NCI-H1105 (cell line): ENCODE results near the gene CSNK1A1L.

ENCODE experiments used
- DNase-seq: peaks from one replicate; lab custom pipeline; 2025; lab: John Stamatoyannopoulos, UW

The CSNK1A1L gene

GRCh38 chr13:37106642-37107041 lies 1.2 kb upstream of the CSNK1A1L start:
- DNase-seq = no peak

- DNase-seq = no peak
Observed at GRCh38 chr13:37102896-37103295, 2.6 kb downstream of the CSNK1A1L start.

- DNase-seq = no peak
Observed at GRCh38 chr13:37101201-37101600, 4.3 kb downstream of the CSNK1A1L start.

- no peak for DNase-seq
Observed at GRCh38 chr13:37100731-37101130, 4.7 kb downstream of the CSNK1A1L start.

GRCh38 chr13:37097076-37097475 lies 8.4 kb downstream of the CSNK1A1L start:
- no peak for DNase-seq

GRCh38 chr13:37094840-37095239 lies 10.6 kb downstream of the CSNK1A1L start:
- DNase-seq = no peak

DNA sequence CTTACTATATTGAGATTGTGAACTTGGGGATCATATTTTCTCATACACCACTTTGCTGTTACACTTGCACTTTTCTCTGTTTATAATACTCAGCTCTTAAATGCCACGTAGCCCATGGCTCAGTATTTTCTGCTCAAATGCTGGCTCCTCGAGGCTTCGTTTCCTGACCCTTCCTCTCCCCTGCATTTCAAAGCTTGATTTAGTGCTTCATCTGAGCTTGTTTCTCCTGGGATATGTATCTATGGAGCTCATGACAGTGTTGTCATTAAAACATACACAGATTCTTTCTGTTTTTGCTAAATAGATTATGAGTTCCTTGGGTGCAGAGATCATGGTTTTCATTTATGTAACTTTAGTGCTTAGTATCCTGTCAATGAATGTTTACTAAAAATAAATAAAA lies 11.4 kb downstream of the CSNK1A1L start:
- DNase-seq = no peak

GRCh38 chr13:37091835-37092234 lies 13.6 kb downstream of the CSNK1A1L start:
- no peak for DNase-seq

DNA sequence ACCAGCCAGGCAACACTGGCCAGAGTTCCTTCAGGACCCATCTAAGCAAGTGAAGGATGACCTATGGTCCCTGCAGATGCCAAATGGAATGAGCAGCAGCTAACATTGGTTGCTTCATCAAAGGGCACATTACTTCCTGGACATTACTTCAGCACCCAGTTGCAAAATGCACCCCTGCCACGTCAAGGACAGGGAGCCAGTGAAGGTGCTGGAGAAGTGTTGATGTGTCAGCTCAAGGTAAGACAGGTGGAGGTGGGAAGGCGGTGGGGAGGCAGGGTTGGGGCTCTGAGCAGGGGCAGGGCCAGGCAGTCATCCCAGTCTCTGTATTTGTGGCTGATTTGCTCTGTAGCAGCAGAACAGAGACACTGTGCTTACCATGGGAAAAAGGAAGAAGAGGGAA lies 14.6 kb downstream of the CSNK1A1L start:
- no peak for DNase-seq

DNA sequence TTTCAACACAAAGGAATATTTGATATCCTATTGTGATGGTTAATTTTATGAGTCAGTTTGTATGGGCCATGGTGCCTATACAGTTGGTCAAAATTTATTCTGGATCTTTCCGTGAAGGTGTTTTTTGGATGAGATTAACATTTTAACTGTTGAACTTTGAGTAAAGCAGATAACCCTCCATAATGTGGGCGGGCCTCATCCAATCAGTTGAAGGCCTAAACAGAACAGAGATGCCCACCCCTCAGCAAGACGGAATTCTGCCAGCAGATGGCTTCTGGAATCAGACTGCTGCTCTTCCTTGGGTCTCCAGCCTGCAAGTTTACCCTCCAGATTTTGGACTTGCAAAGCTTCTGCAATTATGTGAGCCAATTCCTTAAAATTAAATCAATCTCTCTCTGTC lies 16.0 kb downstream of the CSNK1A1L start:
- no peak for DNase-seq

DNA sequence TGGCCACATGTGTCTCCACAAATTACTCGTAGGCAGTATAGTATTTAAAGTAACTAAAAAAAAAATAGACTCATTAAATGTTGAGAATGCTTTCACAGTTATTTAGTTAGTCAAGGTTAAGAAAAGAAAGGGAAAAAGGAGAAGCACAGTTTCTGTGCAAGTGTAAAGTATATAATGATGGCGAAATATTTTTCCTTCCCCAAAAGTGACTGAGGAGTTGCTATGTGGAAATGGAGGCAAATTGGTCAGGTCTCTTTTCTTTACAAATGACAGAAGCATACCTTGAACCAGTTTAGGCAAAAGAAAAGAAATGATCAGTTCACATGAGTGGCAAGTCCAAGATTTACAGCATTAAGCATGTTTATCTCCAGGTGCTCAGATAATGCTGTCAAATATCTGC lies 18.0 kb downstream of the CSNK1A1L start:
- no peak for DNase-seq

- DNase-seq = no peak
Observed at GRCh38 chr13:37085606-37086005, 19.9 kb downstream of the CSNK1A1L start.

- no peak for DNase-seq
Observed at GRCh38 chr13:37076818-37077217, 28.6 kb downstream of the CSNK1A1L start.

- no peak for DNase-seq
Observed at GRCh38 chr13:37075164-37075563, 30.3 kb downstream of the CSNK1A1L start.

GRCh38 chr13:37074703-37075102 lies 30.8 kb downstream of the CSNK1A1L start:
- peak; percentile 9 for DNase-seq

- no peak for DNase-seq
Observed at GRCh38 chr13:37072024-37072423, 33.4 kb downstream of the CSNK1A1L start.

DNA sequence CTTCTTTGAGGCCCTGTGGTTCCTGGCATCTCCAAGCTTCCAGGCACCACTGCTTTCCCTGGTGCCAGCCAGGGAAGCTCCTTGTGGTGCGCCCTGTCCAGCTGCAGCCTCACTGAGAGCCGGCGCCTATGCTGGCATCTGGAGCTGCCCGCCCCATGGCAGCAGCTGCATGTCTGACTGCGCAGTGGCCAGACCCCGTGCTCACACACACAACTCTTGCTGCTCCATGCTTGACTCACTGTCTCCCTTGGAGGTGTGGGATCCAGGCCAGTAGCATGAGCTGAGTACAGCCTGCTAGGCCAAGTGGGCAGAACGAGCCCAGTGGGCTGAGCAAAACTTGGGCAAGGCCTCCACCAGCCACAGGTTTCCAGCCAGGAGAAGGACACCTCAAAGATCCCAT lies 34.5 kb downstream of the CSNK1A1L start:
- no peak for DNase-seq

- no peak for DNase-seq
Observed at GRCh38 chr13:37070145-37070695, 35.2 kb downstream of the CSNK1A1L start.

DNA sequence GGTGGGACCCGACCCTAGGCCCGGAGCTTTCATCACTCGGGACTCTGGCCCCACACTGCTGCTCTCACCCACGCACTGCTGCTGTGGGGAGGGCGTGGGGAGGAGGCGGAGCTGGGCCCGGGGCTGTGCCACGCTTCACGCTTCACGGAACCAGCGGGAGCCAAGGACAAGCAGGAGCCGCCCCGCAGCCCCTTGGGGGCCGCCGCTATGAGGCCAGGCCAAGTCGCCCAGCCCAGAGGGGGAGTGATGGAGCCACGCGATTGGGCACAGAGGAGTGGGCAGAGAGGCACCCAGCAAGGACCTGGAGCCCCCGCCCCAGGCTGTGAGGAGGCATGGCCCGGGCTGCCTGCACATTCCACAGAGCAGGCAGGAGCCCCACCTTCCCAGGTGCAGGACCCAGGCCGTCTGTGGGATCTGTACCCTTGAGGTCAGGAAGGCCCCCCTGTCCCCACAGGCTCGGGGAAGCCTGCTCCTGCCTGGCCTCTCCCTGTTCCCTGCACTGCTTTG lies 35.8 kb downstream of the CSNK1A1L start:
- DNase-seq = no peak

DNA sequence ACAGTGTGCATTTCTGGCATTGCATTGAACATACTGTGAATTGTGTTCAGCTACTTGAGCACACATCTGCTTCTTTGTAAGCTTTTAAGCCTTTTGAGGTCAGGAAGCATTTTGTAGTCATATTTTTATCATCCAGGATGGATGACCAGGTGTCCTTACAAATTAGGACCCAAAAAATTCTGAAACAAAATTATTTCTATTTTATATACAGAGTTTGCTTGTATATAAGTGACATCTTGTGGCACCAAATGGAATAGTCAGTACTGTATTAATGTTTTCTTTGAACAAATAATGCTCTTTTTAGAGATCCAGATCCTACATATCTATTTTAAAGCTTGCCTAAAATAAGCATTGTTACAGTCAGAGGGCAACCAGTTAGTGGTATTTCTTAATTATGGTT lies 36.5 kb downstream of the CSNK1A1L start:
- DNase-seq = no peak

- no peak for DNase-seq
Observed at GRCh38 chr13:37067874-37068273, 37.6 kb downstream of the CSNK1A1L start.

DNA sequence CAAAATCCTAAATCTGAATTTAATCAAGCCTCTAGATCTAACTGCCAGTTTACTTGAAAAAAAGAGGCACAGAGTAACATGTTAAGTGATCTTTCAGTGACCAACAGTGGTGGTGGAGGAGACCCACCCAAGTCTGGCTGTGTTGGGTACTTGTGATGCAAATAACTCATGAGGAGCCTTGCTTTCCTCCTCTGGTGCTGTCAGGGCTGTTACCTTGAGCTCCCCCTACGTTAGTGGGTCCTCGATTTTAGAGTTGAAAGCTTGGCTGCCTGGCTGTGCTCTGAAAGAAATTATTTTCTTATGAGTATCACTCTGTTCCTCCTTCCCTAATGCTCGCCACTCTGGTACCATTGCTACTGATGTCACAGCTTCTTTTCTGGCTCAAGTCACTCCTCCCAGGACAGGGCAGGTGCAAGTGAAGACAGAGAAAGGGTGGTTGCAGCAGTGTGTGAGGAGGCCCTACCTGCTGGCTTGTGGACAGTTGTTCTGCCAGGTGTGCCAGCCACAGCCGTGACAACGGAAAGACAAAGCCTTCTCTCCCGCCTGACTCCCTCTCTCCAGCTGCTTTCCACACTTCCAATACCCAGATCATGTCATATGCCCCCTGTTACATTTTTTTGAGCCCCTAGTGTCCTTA lies 39.5 kb downstream of the CSNK1A1L start:
- no peak for DNase-seq

GRCh38 chr13:37059848-37060192 lies 45.6 kb downstream of the CSNK1A1L start:
- no peak for DNase-seq
